CD4-positive, alpha-beta T cell treated with Interleukin-4 for 1 hour (primary cell): ENCODE data around the gene ZCCHC2.

Source experiments
- DNase-seq, 2 donors: peaks; one replicate each; pipeline ENCODE4 v3.0.0-alpha.2; 2020 to 2022

ZCCHC2 gene

DNA sequence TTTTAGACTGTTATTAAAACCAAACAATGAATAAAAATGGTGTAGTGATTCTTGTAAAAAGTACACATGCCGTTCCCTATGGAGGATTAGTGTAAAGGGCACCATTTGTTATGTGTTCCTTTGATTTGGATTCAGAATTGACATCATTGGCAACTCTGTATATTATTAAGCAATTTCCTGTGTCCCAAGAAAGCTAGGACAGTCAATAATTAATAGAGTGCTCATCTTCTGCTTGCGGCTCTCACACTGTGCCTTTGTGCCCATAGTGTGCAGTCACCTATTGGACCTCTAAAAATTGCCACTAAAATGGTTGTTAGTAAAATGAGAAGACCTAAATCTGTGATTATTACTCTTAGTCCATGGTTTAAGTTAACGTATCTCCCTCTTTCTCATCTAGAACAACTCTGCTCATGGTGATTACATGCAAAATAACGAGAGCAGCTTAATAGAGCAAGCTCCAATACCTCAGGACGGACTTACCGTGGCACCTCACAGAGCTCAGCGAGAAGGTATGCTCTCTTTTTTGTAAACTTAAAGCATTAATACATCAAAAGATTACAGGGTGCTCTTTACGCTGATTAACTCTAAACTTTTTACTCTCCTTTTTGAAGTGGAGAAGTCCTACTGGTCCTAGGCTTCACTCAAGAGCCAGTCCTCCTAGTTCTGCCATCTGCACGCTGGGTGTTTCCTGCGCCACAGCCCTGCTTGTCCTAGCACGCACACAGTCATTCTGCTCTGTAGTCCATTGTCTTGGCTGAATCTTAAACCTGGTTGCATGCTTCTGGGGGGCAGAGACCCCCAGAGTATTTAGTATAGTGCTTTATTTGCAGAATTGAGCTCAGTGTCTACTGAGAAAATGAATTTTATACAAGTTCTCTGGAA lies 16.7 kb downstream of the ZCCHC2 start:
- DNase-seq = no peak

DNA sequence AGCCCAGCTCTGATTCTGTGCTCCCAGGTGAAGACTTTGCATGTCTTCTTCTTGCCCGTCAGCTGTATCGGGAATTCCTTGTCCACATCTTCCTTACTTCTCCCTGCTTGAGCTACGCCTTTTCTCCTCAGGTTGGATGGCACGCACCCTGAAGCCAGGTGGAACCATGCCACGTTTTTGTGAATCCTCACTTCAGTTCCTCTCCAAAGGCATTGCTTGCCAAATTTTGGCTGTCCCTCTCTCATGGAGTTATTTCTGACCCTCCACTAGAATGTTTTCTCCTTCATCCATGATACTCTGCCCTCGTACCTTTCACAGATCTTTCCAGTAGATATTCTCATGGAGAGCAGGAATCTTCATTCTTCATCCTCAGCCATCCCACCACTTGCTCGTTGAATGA lies 20.2 kb downstream of the ZCCHC2 start:
- no peak for DNase-seq

DNA sequence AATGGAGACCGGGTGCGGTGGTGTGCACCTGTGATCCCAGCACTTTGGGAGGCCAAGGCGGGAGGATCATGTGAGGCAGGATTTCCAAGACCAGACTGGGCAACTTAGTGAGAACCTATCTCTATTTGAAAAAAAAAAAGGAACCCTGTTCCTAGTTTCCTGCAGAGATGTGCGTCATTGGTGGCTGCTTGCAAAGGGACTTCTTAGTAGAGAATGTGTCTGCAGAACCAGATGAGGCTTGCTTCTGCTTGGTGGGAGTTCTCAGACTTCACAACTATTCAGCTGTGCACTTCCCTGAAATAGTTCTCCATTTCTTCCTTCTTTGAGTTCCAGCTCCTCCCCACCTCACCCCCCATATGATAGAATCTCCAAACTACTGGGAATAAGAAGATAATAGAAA lies 22.3 kb downstream of the ZCCHC2 start:
- DNase-seq = no peak

DNA sequence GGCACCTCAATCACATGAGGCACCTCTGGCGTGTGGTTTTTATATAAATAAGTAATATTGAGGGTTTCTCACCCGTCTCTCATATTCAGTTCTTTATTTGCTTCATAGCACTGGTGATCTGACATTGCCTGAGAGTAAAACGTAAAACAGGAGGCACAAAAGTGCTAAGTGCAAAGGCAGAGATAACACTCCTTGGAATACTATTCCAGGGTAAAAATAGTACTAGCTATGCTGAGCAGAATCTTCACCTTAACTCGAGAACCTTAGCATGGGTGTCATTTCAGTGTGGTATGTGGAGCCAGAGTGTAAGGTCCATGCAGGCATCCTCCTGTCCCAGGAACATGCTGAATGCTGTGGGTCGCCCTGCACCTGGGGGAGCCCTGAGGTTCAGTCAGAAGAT lies 26.9 kb downstream of the ZCCHC2 start:
- DNase-seq = no peak

DNA sequence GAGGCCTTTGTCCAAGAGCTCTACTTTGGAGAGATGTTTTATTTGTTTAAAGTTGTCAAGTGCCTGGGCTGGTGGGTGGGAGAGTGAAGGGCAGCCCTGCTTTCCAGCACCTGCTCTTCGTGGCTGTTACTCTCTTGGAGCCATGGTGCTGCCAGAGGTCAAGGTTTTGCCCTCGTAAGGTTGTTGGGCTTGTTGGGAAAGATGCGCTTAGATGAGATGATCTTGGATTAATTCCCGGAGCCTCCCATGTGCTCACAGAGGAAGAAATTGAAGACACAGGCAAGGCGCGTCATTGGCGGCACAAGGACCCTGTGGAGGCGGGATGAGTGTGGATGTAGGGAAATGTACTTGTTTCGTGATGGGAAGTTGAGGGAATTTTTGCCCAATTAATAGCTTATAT lies 27.9 kb downstream of the ZCCHC2 start:
- no peak for DNase-seq

DNA sequence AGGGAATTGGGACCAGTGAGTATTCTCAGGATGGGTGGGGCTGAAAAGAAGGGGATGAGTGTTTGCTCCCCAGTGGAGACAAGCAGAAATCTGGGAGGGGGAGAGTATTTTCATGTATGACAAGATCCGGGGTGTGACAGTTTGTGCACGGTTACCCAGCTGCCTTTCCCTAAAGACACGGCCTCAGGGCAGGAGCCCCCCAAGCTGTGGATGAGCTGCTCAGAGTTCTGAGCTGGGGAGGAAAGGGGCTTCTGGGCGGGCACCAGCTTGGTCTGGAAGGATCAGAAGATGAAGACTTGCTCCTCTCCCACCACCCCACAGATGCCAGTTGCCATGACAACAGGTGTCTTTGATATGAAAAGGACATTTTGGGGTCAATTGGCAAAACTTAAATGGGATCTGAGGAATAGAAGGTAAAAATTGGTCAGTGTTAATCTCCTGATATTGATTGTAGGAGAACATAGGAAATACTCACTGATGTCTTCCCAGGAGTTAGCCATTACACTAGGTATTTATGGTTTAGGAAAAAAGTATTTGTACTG lies 29.2 kb downstream of the ZCCHC2 start:
- DNase-seq = no peak

DNA sequence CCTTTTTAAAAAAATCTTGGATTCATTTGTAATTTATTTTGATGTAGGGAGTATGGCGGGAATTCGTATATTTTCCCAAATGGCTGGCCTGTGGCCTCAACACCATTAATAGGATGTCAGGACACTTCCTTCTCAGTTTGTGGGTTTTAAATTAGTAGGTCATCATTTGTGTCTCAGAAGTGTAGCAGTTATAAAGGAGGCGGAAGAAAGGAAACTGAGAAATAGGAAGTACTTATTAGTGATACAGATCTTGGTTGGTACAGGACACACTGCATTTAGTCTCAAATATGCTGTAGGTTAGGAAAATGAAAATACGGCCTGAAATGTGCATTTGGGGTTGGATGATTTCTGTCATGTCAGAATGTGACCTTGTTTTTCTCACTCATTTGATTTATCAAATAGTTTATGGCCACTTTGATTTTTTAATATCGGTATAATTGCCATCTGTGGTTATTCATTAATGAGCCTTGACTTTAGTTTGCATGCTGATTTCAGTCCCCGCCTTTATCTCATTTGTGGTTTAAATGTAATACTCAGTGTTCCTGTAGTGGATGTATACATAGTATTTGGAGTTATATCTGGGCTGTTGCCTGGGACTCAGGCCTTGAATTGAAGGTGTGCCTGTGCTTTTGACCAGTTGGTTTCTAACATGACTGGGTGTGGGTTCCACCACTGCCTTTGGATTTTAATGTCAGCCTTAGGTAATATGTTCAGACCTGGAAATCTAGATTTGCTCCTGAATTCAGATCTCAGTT lies 31.4 kb downstream of the ZCCHC2 start:
- DNase-seq = no peak

DNA sequence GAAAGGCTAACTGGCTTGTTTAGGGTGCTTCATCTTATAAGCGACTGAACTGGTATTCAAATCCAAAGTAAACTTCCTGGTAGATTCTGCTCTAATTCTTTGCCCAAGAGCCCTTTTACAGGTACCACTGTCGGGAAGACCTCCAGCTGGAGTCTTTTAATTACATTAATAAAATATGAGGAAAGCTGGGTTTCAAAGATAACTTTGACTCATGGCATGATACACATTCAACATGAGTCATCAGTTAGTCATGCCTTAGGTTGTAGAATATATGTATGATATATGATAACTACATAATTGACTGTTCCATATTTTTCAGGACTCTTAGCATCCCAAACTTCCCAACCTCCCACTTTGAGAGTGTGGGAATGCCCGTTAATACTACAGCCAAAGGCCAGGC lies 32.3 kb downstream of the ZCCHC2 start:
- no peak for DNase-seq

DNA sequence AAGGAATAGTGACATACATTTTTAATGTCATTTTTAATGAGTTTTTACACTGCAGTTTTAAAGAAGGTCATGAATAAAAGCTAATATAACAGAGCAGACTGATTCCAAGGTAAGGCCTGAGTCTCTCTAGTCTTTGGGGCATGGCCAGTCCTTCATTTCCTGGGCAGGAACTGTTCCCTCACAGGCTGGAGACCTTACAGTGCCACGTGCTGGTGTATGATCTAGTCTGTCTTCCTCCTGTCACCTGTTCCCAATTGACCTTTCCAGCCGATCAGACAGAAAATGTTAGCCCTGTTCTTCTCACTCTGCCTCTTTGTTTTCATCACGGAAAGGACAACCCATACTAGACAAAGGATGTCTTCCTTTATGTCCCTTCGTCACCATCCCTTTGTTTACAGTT lies 33.6 kb downstream of the ZCCHC2 start:
- no peak for DNase-seq

DNA sequence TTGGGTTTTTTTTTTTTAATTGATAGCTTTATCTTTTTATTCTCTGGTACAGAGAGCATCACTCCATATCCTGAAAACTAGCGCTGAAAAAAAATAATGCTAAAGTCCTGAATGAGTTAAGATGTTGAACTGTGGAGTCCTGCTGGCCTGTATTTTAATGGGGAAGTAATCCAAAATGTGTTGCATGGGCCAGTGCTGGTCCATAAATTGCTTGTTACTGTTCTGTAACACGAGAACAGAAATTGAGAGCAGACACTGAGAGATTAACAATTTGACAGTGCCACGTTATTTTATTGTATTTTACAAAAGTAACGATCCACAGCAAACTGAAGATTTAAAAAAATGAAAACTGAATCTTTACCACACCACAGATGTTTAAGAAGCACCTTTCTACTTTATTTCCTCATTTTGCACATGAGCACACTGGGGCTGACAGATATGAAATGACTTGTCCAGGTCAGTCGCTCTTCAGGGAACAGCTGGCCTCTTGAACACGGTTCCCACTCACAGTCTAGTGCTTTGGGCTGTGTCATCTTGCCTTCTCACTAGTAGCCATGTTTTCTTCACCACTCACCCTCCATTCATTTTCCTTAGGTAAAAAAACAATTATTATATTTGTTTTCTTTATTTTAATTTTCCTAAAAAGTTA lies 35.3 kb downstream of the ZCCHC2 start:
- no peak for DNase-seq

DNA sequence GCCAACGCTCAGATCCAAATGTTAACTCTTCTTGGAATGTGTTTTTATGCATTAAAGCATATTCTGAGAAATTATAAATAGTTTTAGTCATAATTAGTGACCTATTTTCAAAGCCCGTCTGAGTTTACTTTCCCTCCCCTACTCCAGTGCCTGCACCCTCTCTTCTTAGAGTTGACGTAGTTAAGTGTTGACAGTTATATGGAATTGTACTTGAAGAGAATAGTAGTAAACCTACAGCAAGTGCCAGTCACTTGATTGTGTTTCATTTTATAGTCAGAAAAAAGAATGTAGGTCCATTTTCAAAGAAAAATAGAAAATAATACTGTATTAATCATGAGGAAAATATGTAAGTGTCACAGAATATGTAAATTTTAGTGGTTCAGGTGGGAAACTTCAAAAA lies 41.2 kb downstream of the ZCCHC2 start:
- no peak for DNase-seq

DNA sequence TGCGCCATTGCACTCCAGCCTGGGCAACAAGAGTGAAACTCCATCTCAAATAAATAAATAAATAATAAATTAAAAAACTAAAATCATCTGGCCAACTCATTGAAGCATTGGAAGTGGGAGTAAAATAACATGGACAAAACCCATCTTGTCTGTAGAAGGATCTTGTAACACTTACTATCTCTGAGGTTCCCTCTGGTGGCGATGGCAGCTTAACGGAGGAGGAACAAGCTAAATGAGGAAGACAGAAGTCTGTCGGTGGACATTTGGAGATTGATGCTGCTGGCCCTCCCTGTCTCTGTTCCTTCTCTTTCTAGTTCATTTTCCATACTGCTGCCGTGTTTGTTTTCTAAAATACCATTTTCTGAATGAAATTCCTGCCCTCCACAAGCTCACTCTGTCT lies 43.4 kb downstream of the ZCCHC2 start:
- peak; percentile 19 to 43 for DNase-seq

DNA sequence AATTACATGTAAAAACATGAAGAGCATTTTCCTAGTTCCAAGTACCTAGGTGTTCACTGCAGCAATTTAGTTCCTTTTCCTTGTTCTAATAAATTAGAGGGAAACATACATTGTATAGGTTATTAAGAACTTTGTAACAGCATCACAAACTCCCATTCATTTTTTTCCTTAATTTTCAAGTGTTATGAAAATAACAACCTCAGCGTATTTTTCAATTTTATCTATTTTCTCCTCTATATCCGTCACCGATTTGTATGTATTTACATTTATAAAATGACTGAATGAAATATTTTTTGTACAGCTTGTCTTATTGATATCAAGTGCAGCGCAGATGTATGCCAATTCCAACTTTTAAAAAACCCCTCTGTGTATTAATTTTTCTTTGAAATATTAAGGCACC lies 44.0 kb downstream of the ZCCHC2 start:
- DNase-seq = no peak

DNA sequence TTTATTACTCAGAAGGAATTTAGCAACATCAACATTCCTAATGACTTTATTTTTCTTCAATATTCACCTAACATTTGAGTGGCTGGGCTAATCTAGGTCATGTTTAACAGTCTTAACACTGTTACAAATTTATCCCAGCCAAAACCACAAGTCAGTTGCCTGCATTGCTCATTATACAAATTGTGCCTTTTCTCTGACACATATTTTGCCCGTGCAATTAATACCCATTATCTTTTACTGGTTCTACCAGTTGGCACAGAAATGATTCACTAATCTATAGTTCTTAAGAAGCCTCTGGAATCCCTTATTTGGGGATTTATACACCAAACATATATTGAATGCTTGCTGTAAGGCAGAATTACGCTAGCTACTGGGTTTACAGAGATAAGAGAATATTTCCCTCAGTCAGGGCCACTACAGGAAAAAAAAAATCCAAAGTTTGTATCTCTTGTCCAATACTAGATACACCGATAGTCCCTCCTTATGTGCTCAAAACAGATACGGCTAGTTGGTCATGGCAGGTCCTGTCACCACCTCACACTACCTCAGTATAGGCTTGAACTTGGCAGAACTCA lies 46.3 kb downstream of the ZCCHC2 start:
- DNase-seq = no peak

DNA sequence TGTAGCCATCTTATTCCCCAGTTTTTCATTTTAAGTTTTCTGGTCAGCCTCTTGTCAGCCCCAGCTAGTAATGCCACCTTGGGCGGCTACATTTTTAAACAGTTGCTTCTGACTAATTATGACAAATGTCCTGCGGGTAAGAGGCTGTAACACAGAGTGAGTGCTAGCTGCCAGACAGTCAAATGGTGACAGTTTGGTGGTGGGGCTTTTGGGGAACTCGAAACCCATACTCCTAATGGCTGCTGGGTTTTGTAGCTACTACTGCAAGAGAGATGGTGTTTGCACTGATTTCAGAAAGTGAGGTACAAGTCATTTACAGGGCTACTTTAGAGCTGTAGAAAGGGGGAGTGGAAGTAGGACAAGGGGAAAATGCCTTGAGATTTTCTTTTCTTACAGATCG lies 48.2 kb downstream of the ZCCHC2 start:
- no peak for DNase-seq

DNA sequence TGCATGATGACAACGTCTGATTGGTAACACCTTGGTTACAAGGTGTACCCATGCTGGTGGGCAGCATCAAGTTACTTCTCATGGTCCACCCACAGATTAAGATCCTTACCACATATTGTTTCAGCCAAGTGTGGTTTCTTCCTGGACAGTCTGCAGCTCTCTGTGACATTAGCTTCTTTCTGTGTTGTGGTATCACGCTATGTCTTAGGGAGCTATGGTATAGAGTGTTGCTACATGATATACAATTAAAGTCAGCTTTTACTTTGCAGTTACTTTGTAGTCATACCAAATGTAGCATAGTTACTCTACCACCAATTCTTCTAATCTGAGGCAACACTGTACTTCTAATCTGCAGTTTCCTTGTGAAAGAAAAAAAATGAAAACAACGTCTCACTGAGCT lies 48.8 kb downstream of the ZCCHC2 start:
- DNase-seq = no peak

DNA sequence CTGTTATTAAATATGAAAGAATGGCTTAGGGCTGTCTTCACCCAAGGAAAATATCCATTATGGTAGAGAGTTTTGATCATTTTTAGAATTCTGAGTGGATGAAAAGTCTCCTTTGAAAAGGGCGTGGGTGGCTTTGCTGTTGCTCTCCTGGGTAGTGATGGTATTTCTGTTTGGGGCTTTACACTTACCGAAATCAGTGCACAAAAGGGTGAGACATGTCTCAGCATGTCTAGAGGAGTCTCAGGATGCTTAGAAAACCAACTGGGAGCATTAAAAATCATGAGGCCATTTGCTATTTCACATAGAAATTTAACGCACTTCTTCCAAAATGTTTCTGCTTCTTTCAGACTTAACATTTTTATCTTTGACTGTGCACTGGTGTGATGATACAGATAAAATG lies 49.6 kb downstream of the ZCCHC2 start:
- no peak for DNase-seq

DNA sequence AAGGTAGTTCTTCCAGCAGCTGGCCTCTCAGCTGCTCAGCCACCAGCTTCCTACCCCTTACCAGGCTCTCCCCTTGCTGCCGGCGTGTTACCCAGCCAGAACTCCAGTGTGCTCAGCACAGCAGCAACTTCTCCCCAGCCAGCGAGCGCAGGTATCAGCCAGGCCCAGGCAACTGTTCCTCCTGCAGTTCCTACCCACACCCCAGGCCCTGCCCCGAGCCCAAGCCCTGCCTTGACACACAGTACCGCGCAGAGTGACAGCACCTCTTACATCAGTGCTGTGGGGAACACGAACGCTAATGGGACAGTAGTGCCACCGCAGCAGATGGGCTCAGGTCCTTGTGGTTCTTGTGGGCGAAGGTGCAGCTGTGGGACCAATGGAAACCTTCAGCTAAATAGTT lies 52.0 kb downstream of the ZCCHC2 start:
- DNase-seq = no peak

DNA sequence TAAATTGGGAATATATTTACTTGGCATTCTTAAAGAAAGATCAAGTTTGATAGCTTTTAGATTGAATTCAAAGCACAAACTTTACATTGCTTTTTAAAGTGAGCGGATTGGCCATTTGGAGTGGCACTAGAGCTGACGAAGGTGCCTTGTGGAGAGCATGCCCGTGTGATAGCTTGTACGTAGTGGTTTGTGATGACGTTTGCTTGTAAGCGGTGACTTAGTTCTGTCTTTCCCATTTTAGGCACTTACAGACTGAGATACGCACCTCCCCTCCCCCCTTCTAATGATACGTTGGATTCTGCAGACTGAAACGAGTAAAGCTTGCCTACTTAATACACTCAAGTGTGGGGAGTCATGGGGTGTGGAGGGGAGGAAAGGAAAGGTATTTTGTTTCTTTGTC lies 53.4 kb downstream of the ZCCHC2 start:
- no peak for DNase-seq

DNA sequence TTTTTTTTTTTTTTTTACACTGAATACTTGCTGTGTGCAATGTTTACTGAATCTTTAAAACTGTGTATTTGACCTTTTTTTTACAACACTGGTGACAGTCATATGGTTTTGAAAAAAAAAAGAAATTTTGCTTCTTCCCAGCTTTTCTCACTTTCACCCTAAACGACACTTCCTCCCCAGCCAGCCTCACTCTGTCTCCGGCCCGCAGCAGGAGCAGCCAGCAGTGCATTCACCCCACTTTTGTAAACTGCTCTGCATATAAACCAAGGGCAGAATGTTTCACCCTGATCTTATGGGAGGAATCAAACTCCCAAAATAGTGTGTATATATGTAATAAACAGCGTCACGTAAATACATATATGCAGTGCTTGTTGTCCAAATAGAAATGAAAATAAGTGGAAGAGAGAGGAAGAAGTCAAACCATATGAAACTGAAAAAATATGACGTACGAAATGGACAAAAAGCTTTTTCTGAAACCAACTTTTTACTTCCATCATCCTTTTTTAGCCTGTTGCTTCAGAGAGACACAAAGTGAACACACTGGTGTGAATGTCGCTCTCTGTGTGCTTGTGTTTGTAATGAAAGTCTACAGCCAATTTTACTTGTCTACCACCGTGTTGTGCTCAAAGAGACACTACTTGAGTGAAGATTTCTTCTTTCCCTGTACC lies 54.2 kb downstream of the ZCCHC2 start:
- no peak for DNase-seq

DNA sequence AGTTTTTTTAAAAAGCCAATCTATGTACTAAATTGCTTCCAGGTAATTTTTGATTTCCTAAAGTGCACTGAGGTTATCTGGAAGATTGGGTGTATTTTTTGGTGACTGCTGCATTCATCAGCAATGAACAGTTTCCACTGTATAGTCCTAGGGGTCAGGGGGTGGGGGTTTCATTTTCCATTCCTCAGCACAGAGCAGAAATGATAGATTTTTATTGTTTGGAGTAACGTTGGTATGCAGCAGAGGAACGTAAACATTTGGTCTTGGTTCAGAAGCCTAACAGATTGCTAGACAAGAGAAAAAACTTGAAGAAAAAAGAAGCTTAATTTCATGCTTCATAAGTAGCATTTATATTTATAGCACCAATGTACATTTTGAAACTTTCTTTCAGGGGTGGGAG lies 54.9 kb downstream of the ZCCHC2 start:
- no peak for DNase-seq

DNA sequence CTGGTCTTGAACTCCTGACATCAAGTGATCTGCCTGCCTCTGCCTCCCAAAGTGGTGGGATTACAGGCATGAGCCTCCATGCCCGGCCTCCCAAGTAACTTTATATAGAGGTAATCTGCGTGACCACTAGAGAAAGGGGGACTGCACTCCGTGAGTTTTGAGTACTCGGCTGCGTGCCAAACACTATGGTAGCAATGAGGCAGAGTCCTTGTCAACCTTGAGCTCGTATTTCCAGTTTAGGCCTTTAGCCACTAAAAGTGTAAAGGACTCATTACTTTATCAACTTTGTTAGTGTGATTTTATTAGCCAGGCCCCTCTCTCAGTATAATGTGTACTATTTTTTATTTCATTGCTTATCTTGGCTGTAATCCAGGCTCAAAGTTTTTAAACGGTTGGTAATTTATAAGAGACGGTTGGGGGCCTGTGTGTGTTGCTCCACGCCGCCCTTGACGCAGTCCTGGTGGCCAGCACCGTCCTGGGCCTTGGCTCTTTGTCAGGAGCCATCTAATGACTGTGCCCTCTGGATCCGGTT lies 56.2 kb downstream of the ZCCHC2 start:
- no peak for DNase-seq
